Cardiac fibroblast (primary cell): ENCODE measurements around the gene ANLN.
"Not testable (repeated sequence)": the region's sequence is repeated elsewhere in the genome, so short reads cannot be mapped to it uniquely, and the experiment has no call there.

Experiments used
- DNase-seq, 2 donors: peaks; one replicate each; pipeline versions ENCODE4 v3.0.0 to v3.0.0-alpha.2; 2010; ENCODE audit warnings: low read depth in 2 of 2
- H3K4me3 ChIP-seq, 2 donors: replicated peaks in 1 of 2; 1 replicate in 1 of 2; 2 replicates in 1 of 2; pipeline ENCODE4 v1.5.1; 2011; ENCODE audit warnings: low read depth in 2 of 2, low read length in 2 of 2, mild to moderate bottlenecking in 2 of 2, moderate library complexity in 1 of 2
- CTCF ChIP-seq: IDR thresholded peaks from one replicate; pipeline ENCODE4 v1.5.1; 2011; ENCODE audit warnings: low read depth, mild to moderate bottlenecking, low read length, inconsistent platforms

Gene ANLN

GRCh38 chr7:36478745-36479144, 89.1 kb downstream of the ANLN start:
- TF ChIP-seq CTCF = no peak
- DNase-seq = no peak
- no peak overlapping the region for H3K4me3 ChIP-seq

- not testable (repeated sequence) for DNase-seq, H3K4me3 ChIP-seq
Observed at GRCh38 chr7:36483853-36484252, 94.2 kb downstream of the ANLN start.

GRCh38 chr7:36484265-36484664, 94.6 kb downstream of the ANLN start:
- DNase-seq = no peak
- H3K4me3 ChIP-seq = no peak overlapping the region
- no peak for TF ChIP-seq CTCF

- H3K4me3 ChIP-seq = no peak overlapping the region
- no peak for TF ChIP-seq CTCF
- DNase-seq = no peak
Observed at GRCh38 chr7:36486336-36486735, 96.7 kb downstream of the ANLN start.

- peak; percentile 73 to 78 for DNase-seq
- no peak overlapping the region for H3K4me3 ChIP-seq
- TF ChIP-seq CTCF = peak; percentile 73
Observed at GRCh38 chr7:36487756-36488336, 98.2 kb downstream of the ANLN start.

GRCh38 chr7:36488672-36489071, 99.0 kb downstream of the ANLN start:
- H3K4me3 ChIP-seq, DNase-seq: not testable (repeated sequence)

GRCh38 chr7:36490419-36490830, 100.8 kb downstream of the ANLN start:
- TF ChIP-seq CTCF = no peak
- DNase-seq = peak; percentile 12 to 13

GRCh38 chr7:36491317-36491716, 101.7 kb downstream of the ANLN start:
- TF ChIP-seq CTCF = no peak
- DNase-seq = no peak
- H3K4me3 ChIP-seq = no peak overlapping the region

More at GRCh38 chr7:36490419-36490830, 100.8 kb downstream of the ANLN start:
- H3K4me3 ChIP-seq = no peak overlapping the region
